Cardiac fibroblast (primary cell): ENCODE data around the gene PSMB11.

Experiments used
- DNase-seq, 2 donors: peaks; one replicate each; pipeline versions ENCODE4 v3.0.0 to v3.0.0-alpha.2; 2010; ENCODE audit warnings: low read depth in 2 of 2
- H3K4me3 ChIP-seq, 2 donors: replicated peaks in 1 of 2; 1 replicate in 1 of 2; 2 replicates in 1 of 2; pipeline ENCODE4 v1.5.1; 2011; ENCODE audit warnings: low read depth in 2 of 2, low read length in 2 of 2, mild to moderate bottlenecking in 2 of 2, moderate library complexity in 1 of 2
- TF ChIP-seq, protein P1 (sequence below): IDR thresholded peaks from one replicate; pipeline ENCODE4 v1.5.1; 2011; ENCODE audit warnings: low read depth, mild to moderate bottlenecking, low read length, inconsistent platforms

The PSMB11 gene

DNA sequence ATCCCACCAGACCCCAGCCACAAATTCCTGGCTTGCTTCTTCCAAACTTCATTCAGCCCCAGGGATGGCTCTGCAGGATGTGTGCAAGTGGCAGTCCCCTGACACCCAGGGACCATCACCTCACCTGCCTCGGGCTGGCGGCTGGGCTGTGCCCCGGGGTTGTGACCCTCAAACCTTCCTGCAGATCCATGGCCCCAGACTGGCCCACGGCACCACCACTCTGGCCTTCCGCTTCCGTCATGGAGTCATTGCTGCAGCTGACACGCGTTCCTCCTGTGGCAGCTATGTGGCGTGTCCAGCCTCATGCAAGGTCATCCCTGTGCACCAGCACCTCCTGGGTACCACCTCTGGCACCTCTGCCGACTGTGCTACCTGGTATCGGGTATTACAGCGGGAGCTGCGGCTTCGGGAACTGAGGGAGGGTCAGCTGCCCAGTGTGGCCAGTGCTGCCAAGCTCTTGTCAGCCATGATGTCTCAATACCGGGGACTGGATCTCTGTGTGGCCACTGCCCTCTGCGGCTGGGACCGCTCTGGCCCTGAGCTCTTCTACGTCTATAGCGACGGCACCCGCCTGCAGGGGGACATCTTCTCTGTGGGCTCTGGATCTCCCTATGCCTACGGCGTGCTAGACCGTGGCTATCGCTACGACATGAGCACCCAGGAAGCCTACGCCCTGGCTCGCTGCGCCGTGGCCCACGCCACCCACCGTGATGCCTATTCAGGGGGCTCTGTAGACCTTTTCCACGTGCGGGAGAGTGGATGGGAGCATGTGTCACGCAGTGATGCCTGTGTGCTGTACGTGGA is at the start of gene PSMB11:
Gene PSMB11 (plus strand): TSS at position 51 of the 804 bp plus-strand sequence. CDS start 14 bp downstream, at position 65.
- no peak within 1 kb of the TSS for H3K4me3 ChIP-seq
- no peak for DNase-seq
- TF ChIP-seq, protein P1, sequence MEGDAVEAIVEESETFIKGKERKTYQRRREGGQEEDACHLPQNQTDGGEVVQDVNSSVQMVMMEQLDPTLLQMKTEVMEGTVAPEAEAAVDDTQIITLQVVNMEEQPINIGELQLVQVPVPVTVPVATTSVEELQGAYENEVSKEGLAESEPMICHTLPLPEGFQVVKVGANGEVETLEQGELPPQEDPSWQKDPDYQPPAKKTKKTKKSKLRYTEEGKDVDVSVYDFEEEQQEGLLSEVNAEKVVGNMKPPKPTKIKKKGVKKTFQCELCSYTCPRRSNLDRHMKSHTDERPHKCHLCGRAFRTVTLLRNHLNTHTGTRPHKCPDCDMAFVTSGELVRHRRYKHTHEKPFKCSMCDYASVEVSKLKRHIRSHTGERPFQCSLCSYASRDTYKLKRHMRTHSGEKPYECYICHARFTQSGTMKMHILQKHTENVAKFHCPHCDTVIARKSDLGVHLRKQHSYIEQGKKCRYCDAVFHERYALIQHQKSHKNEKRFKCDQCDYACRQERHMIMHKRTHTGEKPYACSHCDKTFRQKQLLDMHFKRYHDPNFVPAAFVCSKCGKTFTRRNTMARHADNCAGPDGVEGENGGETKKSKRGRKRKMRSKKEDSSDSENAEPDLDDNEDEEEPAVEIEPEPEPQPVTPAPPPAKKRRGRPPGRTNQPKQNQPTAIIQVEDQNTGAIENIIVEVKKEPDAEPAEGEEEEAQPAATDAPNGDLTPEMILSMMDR = no peak

- H3K4me3 ChIP-seq = no peak overlapping the region
- no peak for DNase-seq
- TF ChIP-seq, protein P1 = no peak
Measured at GRCh38 chr14:22993517-22993916, 48.5 kb upstream of the PSMB11 start.

- H3K4me3 ChIP-seq = no peak overlapping the region
- peak; percentile 67 to 71 for DNase-seq
- TF ChIP-seq, protein P1 = peak; percentile 53
Measured at GRCh38 chr14:22994762-22995275, 47.2 kb upstream of the PSMB11 start.

GRCh38 chr14:22995889-22996625 is 46.0 kb upstream of the PSMB11 start:
- TF ChIP-seq, protein P1 = no peak
- H3K4me3 ChIP-seq = no peak overlapping the region
- no peak for DNase-seq

DNA sequence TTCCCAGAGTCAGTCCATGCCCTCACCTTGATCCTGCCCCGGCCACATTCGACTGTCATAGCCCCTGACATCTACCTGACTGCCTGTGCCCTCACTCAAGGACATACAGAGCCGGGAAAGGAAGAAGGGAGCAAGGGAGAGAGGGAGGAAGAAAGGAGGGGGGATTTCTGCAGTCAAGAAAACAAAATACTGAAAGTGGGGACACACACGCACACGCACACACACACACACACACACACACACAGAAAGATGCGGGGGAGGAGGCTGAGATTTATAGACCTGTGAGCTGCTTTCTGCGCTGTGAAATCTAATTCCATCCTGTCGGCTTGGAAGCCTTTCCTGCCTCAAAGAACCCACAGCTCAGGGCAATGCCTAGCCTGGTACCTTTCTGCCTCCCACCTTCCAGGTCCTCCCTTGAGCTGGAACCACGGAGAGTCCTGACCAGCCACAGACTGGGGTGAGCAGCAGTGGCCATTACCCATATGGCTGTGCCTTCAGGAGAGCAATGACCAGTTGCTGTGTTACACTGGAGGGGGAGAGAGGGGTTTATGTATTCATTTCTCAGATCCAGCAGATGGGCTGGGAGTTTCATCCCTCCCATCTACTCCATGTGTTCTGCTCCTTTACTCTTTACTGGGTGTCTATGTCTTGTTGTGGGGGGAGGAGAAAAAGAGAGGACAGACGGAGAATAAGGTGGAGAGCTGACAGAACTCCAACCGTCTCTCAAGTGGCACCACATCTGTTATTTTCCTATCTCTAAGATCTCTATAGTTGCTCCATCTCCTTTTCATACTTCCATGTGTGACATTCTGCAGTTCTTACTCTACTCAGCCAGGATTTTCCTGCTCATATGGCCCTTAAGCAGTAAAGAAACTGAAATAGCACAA is 45.0 kb upstream of the PSMB11 start:
- TF ChIP-seq, protein P1 = no peak
- no peak overlapping the region for H3K4me3 ChIP-seq
- no peak for DNase-seq

GRCh38 chr14:22997676-22998323 is 44.2 kb upstream of the PSMB11 start:
- no peak for DNase-seq
- TF ChIP-seq, protein P1 = no peak
- H3K4me3 ChIP-seq = no peak overlapping the region
